Measurements from ENCODE around the gene SERPINE1. TPM values are rescaled to one million over a fixed set of nuclear protein-coding genes. Genes with fewer than 3 reads are reported as not detected.
"Not testable (repeated sequence)": the region's sequence is repeated elsewhere in the genome, so short reads cannot be mapped to it uniquely, and the experiment has no call there.

Gene SERPINE1
- total RNA-seq, 1 experiment from 2014 or later: 370 TPM

GRCh38 chr7:101112233-101112632 is 14.7 kb upstream of the SERPINE1 start:
- intact Hi-C loops (cut with micrococcal nuclease; ENCODE audit: unreplicated experiment): no loop called here
- H3K27ac ChIP-seq (ENCODE audit: low read length): peak overlapping the region; percentile 45; the same call in 1 of the 2 replicates
- ATAC-seq: no peak

GRCh38 chr7:101113140-101113539 is 13.8 kb upstream of the SERPINE1 start:
- ATAC-seq; POLR2A ChIA-PET; H3K27me3 ChIP-seq (ENCODE audit: control insufficient read depth, insufficient read depth, low read length); BruUV-seq (replicated peaks); DNase-seq (ENCODE audit: low read depth, low spot score); H3K36me3 ChIP-seq (ENCODE audit: control insufficient read depth, insufficient read depth, low read length); intact Hi-C loops (cut with micrococcal nuclease; ENCODE audit: unreplicated experiment); H3K9me3 ChIP-seq (ENCODE audit: control insufficient read depth, insufficient read depth, low read depth, low read length); in situ Hi-C loops (cut with HindIII; ENCODE audit: low pct_unique_long_range_greater_than_20kb, low sequenced_read_pairs); H3K4me3 ChIP-seq (ENCODE audit: low read depth in 2 of 2, low read length in 2 of 2); H3K27ac ChIP-seq (ENCODE audit: low read length): not testable (repeated sequence)
- CTCF ChIA-PET: interaction anchor here (0.7 kb wide), 1 partner anchor 24 kb away, joined by 4 read pairs; no protein-coding TSS in a partner anchor
- H3K4me1 ChIP-seq (ENCODE audit: control insufficient read depth, insufficient read depth, low read length): peaks cover 39% of the 10 kb centered on the region

More at GRCh38 chr7:101112233-101112632, 14.7 kb upstream of the SERPINE1 start:
- ChIA-PET POLR2A (no interaction called here), CTCF (interaction anchor here (0.7 kb wide), 1 partner anchor 316 kb away, joined by 3 read pairs; no protein-coding TSS in a partner anchor)
- H3K36me3 ChIP-seq (ENCODE audit: control insufficient read depth, insufficient read depth, low read length): no peaks in the 10 kb centered on the region
- TF ChIP-seq POLR2AphosphoS5 (IDR thresholded peaks at IDR 0.05; ENCODE audit: low read depth, low read length) (no peak), SIN3A (IDR thresholded peaks at IDR 0.05; ENCODE audit: borderline replicate concordance, insufficient read depth, low read depth, low read length) (no peak), REST (IDR thresholded peaks at IDR 0.05; ENCODE audit: insufficient read depth in 1 of 2, low read depth in 2 of 2, low read length in 1 of 2) (no peak), CTCF (IDR thresholded peaks at IDR 0.05) (no peak), TCF7L2 (IDR thresholded peaks at IDR 0.05; ENCODE audit: low read depth, low read length) (no peak)
- BruUV-seq (replicated peaks): no TSS peak
- H3K4me3 ChIP-seq (ENCODE audit: low read depth in 2 of 2, low read length in 2 of 2): no peak overlapping the region
- DNase-seq (ENCODE audit: low read depth, low spot score): no peak
- H3K9me3 ChIP-seq (ENCODE audit: control insufficient read depth, insufficient read depth, low read depth, low read length): no peaks in the 10 kb centered on the region
- H3K4me1 ChIP-seq (ENCODE audit: control insufficient read depth, insufficient read depth, low read length): peaks cover 30% of the 10 kb centered on the region
- in situ Hi-C loops (cut with HindIII; ENCODE audit: low pct_unique_long_range_greater_than_20kb, low sequenced_read_pairs): no loop called here
- H3K27me3 ChIP-seq (ENCODE audit: control insufficient read depth, insufficient read depth, low read length): no peaks in the 10 kb centered on the region

GRCh38 chr7:101113836-101114235 is 13.1 kb upstream of the SERPINE1 start:
- CTCF ChIA-PET: no interaction called here
- no peak for TF ChIP-seq REST (IDR thresholded peaks at IDR 0.05; ENCODE audit: insufficient read depth in 1 of 2, low read depth in 2 of 2, low read length in 1 of 2)
- peaks cover 39% of the 10 kb centered on the region for H3K4me1 ChIP-seq (ENCODE audit: control insufficient read depth, insufficient read depth, low read length)
- no peak overlapping the region for H3K4me3 ChIP-seq (ENCODE audit: low read depth in 2 of 2, low read length in 2 of 2)
- intact Hi-C loops (cut with micrococcal nuclease; ENCODE audit: unreplicated experiment): no loop called here
- POLR2A ChIA-PET: interaction anchor here (1.0 kb wide), 1 partner anchor 10 kb away, joined by 3 read pairs; no protein-coding TSS in a partner anchor
- BruUV-seq (replicated peaks): no TSS peak
- no peak for DNase-seq (ENCODE audit: low read depth, low spot score)
- H3K27me3 ChIP-seq (ENCODE audit: control insufficient read depth, insufficient read depth, low read length): no peaks in the 10 kb centered on the region
- no peaks in the 10 kb centered on the region for H3K9me3 ChIP-seq (ENCODE audit: control insufficient read depth, insufficient read depth, low read depth, low read length)
- no peak for ATAC-seq
- in situ Hi-C loops (cut with HindIII; ENCODE audit: low pct_unique_long_range_greater_than_20kb, low sequenced_read_pairs): no loop called here
- H3K27ac ChIP-seq (ENCODE audit: low read length): peak overlapping the region; percentile 88
- no peaks in the 10 kb centered on the region for H3K36me3 ChIP-seq (ENCODE audit: control insufficient read depth, insufficient read depth, low read length)
